ENCODE measurements around the gene TLE1.

The TLE1 gene

GRCh38 chr9:81584099-81584498 lies 105.2 kb downstream of the TLE1 start:
- H3K4me3 ChIP-seq (ENCODE audit: low read length): no peak overlapping the region
- TF ChIP-seq CTCF (conservative IDR thresholded peaks at IDR 0.05; ENCODE audit: low read depth, low read length): no peak
- DNase-seq (ENCODE audit: low read depth): no peak

GRCh38 chr9:81581986-81582385 lies 107.4 kb downstream of the TLE1 start:
- no peak for DNase-seq (ENCODE audit: low read depth)
- no peak for TF ChIP-seq CTCF (conservative IDR thresholded peaks at IDR 0.05; ENCODE audit: low read depth, low read length)
- no peak overlapping the region for H3K4me3 ChIP-seq (ENCODE audit: low read length)

GRCh38 chr9:81579381-81579780 lies 110.0 kb downstream of the TLE1 start:
- H3K4me3 ChIP-seq (ENCODE audit: low read length): no peak overlapping the region
- TF ChIP-seq CTCF (conservative IDR thresholded peaks at IDR 0.05; ENCODE audit: low read depth, low read length): no peak
- DNase-seq (ENCODE audit: low read depth): no peak

GRCh38 chr9:81578606-81579005 lies 110.7 kb downstream of the TLE1 start:
- no peak overlapping the region for H3K4me3 ChIP-seq (ENCODE audit: low read length)
- DNase-seq (ENCODE audit: low read depth): no peak
- TF ChIP-seq CTCF (conservative IDR thresholded peaks at IDR 0.05; ENCODE audit: low read depth, low read length): no peak

GRCh38 chr9:81575956-81576355 lies 113.4 kb downstream of the TLE1 start:
- DNase-seq (ENCODE audit: low read depth): no peak

GRCh38 chr9:81574405-81574804 lies 114.9 kb downstream of the TLE1 start:
- H3K4me3 ChIP-seq (ENCODE audit: low read length): no peak overlapping the region
- no peak for TF ChIP-seq CTCF (conservative IDR thresholded peaks at IDR 0.05; ENCODE audit: low read depth, low read length)
- DNase-seq (ENCODE audit: low read depth): no peak

More at GRCh38 chr9:81575956-81576355, 113.4 kb downstream of the TLE1 start:
- H3K4me3 ChIP-seq (ENCODE audit: low read length): no peak overlapping the region
- no peak for TF ChIP-seq CTCF (conservative IDR thresholded peaks at IDR 0.05; ENCODE audit: low read depth, low read length)

GRCh38 chr9:81573415-81574321 lies 115.7 kb downstream of the TLE1 start:
- no peak for DNase-seq (ENCODE audit: low read depth)
- TF ChIP-seq CTCF (conservative IDR thresholded peaks at IDR 0.05; ENCODE audit: low read depth, low read length): peak; percentile 15
- no peak overlapping the region for H3K4me3 ChIP-seq (ENCODE audit: low read length)
